ENCODE measurements around the gene DMXL2.
"Not testable (repeated sequence)": the region's sequence is repeated elsewhere in the genome, so short reads cannot be mapped to it uniquely, and the experiment has no call there.

Gene DMXL2

GRCh38 chr15:51460796-51461195, 161.8 kb downstream of the DMXL2 start:
- ChIA-PET POLR2A (no interaction called here), CTCF (no interaction called here)
- no peak for DNase-seq (ENCODE audit: extremely low spot score)
- TF ChIP-seq TARDBP (IDR thresholded peaks at IDR 0.05) (no peak), BHLHE40 (IDR thresholded peaks at IDR 0.05; ENCODE audit: borderline replicate concordance) (no peak), LEF1 (IDR thresholded peaks at IDR 0.05; ENCODE audit: borderline replicate concordance) (no peak), SUZ12 (IDR thresholded peaks at IDR 0.05) (no peak), SP1 (IDR thresholded peaks at IDR 0.05) (no peak), L3MBTL2 (conservative IDR thresholded peaks at IDR 0.05) (no peak), ELF4 (IDR thresholded peaks at IDR 0.05) (no peak)

- ChIA-PET CTCF (no interaction called here), POLR2A (no interaction called here)
- no peak for TF ChIP-seq ZNF384 (IDR thresholded peaks at IDR 0.05)
- no peak for TF ChIP-seq TARDBP (IDR thresholded peaks at IDR 0.05)
- TF ChIP-seq SUZ12 (IDR thresholded peaks at IDR 0.05), result no peak
- no peak for TF ChIP-seq LEF1 (IDR thresholded peaks at IDR 0.05; ENCODE audit: borderline replicate concordance)
- no peak for TF ChIP-seq FOXA1 (IDR thresholded peaks at IDR 0.05)
- no peak for TF ChIP-seq BHLHE40 (IDR thresholded peaks at IDR 0.05; ENCODE audit: borderline replicate concordance)
- no peak for TF ChIP-seq L3MBTL2 (conservative IDR thresholded peaks at IDR 0.05)
- TF ChIP-seq ARNT (IDR thresholded peaks at IDR 0.05), result no peak
- no peak for TF ChIP-seq HDGF (IDR thresholded peaks at IDR 0.05; ENCODE audit: borderline replicate concordance)
- no peak for TF ChIP-seq CTBP1 (IDR thresholded peaks at IDR 0.05; ENCODE audit: borderline replicate concordance)
- TF ChIP-seq FOXK2 (IDR thresholded peaks at IDR 0.05), result no peak
- TF ChIP-seq PKNOX1 (IDR thresholded peaks at IDR 0.05), result no peak
- no peak for TF ChIP-seq ELF4 (IDR thresholded peaks at IDR 0.05)
- TF ChIP-seq SP1 (IDR thresholded peaks at IDR 0.05), result no peak
- TF ChIP-seq NFRKB (IDR thresholded peaks at IDR 0.05), result no peak
- no peak for TF ChIP-seq FOXM1 (IDR thresholded peaks at IDR 0.05; ENCODE audit: borderline replicate concordance)
- DNase-seq (ENCODE audit: extremely low spot score), result no peak
Observed at GRCh38 chr15:51450001-51450400, 172.6 kb downstream of the DMXL2 start.

- ChIA-PET CTCF (no interaction called here), POLR2A (no interaction called here)
Observed at GRCh38 chr15:51448622-51449399, 173.8 kb downstream of the DMXL2 start.

GRCh38 chr15:51447855-51448621, 174.5 kb downstream of the DMXL2 start:
- ChIA-PET POLR2A (no interaction called here), CTCF (no interaction called here)
- TF ChIP-seq PKNOX1 (IDR thresholded peaks at IDR 0.05) (no peak), FOXK2 (IDR thresholded peaks at IDR 0.05) (no peak), TARDBP (IDR thresholded peaks at IDR 0.05) (no peak), CTBP1 (IDR thresholded peaks at IDR 0.05; ENCODE audit: borderline replicate concordance) (no peak), FOXM1 (IDR thresholded peaks at IDR 0.05; ENCODE audit: borderline replicate concordance) (no peak), BHLHE40 (IDR thresholded peaks at IDR 0.05; ENCODE audit: borderline replicate concordance) (no peak), ZNF384 (IDR thresholded peaks at IDR 0.05) (no peak), NFRKB (IDR thresholded peaks at IDR 0.05) (no peak), FOXA1 (IDR thresholded peaks at IDR 0.05) (no peak), SP1 (IDR thresholded peaks at IDR 0.05) (no peak), SUZ12 (IDR thresholded peaks at IDR 0.05) (no peak), ELF4 (IDR thresholded peaks at IDR 0.05) (no peak), L3MBTL2 (conservative IDR thresholded peaks at IDR 0.05) (no peak), LEF1 (IDR thresholded peaks at IDR 0.05; ENCODE audit: borderline replicate concordance) (no peak), ARNT (IDR thresholded peaks at IDR 0.05) (no peak), HDGF (IDR thresholded peaks at IDR 0.05; ENCODE audit: borderline replicate concordance) (no peak)
- DNase-seq (ENCODE audit: extremely low spot score), result no peak

More at GRCh38 chr15:51448622-51449399, 173.8 kb downstream of the DMXL2 start:
- no peak for DNase-seq (ENCODE audit: extremely low spot score)
- TF ChIP-seq ARNT (IDR thresholded peaks at IDR 0.05) (no peak), SP1 (IDR thresholded peaks at IDR 0.05) (no peak), NFRKB (IDR thresholded peaks at IDR 0.05) (no peak), FOXK2 (IDR thresholded peaks at IDR 0.05) (no peak), FOXA1 (IDR thresholded peaks at IDR 0.05) (no peak), BHLHE40 (IDR thresholded peaks at IDR 0.05; ENCODE audit: borderline replicate concordance) (no peak), CTBP1 (IDR thresholded peaks at IDR 0.05; ENCODE audit: borderline replicate concordance) (no peak), FOXM1 (IDR thresholded peaks at IDR 0.05; ENCODE audit: borderline replicate concordance) (no peak), L3MBTL2 (conservative IDR thresholded peaks at IDR 0.05) (no peak), ELF4 (IDR thresholded peaks at IDR 0.05) (no peak), ZNF384 (IDR thresholded peaks at IDR 0.05) (no peak), TARDBP (IDR thresholded peaks at IDR 0.05) (no peak), HDGF (IDR thresholded peaks at IDR 0.05; ENCODE audit: borderline replicate concordance) (no peak), PKNOX1 (IDR thresholded peaks at IDR 0.05) (no peak), LEF1 (IDR thresholded peaks at IDR 0.05; ENCODE audit: borderline replicate concordance) (no peak), SUZ12 (IDR thresholded peaks at IDR 0.05) (no peak)

DNA sequence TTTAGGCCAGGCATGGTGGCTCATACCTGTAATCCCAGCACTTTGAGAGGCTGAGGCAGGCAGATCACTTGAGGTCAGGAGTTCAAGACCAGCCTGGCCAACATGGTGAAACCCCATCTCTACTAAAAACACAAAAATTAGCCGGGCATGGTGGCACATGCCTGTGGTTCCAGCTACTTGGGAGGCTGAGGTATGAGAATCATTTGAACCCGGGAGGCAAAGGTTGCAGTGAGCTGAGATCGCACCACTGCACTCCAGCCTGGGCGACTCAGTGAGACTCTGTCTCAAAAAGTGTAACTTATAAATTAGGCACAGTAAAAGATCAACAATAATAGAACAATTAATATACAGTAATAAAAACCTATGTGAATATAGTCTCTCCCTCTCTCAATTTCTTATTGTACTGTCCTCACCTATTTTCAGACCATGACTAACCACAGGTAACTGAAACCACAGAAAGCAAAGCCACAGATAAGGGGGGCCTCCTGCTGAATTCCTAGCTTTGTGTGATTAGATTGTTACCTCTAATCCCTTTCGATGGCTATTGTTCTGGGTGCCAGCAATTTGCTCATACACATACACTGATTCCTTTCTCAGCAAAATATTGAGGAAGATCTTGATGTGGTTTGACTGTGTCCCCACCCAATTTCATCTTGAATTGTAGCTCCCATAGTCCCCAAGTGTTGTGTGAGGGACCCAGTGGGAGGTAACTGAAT, 176.4 kb downstream of the DMXL2 start:
- CTCF ChIA-PET; POLR2A ChIA-PET; DNase-seq (ENCODE audit: extremely low spot score): not testable (repeated sequence)

Data from HEK293T (cell line).